ENCODE measurements around the gene GPHN. TPM values are rescaled to one million over a fixed set of nuclear protein-coding genes. Genes with fewer than 3 reads are reported as not detected.

GPHN gene
- total RNA-seq, 2 donors from 2014 or later: 13.5 to 18.7 TPM

- no peak overlapping the region for H3K27ac ChIP-seq
- no peak overlapping the region for H3K4me3 ChIP-seq
- H3K36me3 ChIP-seq: no peaks in the 10 kb centered on the region
- TF ChIP-seq POLR2AphosphoS5 (IDR thresholded peaks at IDR 0.05) (no peak), POLR2A (IDR thresholded peaks at IDR 0.05) (no peak), CTCF (IDR thresholded peaks at IDR 0.05) (no peak)
- no peak for DNase-seq (ENCODE audit: low spot score)
- intact Hi-C loops (cut with DNase I): no loop called here
- 97% methylated on average over 4 of the region's 4 CpGs for WGBS
- no peaks in the 10 kb centered on the region for H3K27me3 ChIP-seq (replicated peaks; ENCODE audit: insufficient read depth)
- no peaks in the 10 kb centered on the region for H3K9me3 ChIP-seq
- no peaks in the 10 kb centered on the region for H3K4me1 ChIP-seq (replicated peaks)
Measured at GRCh38 chr14:66857867-66858266, 349.9 kb downstream of the GPHN start.

GRCh38 chr14:66859063-66859671 lies 351.2 kb downstream of the GPHN start:
- Histone ChIP-seq H3K27ac (no peak overlapping the region), H3K9me3 (no peaks in the 10 kb centered on the region), H3K4me3 (no peak overlapping the region), H3K27me3 (replicated peaks; ENCODE audit: insufficient read depth) (no peaks in the 10 kb centered on the region), H3K36me3 (no peaks in the 10 kb centered on the region), H3K4me1 (replicated peaks) (no peaks in the 10 kb centered on the region)
- no peak for TF ChIP-seq CTCF (IDR thresholded peaks at IDR 0.05)
- no peak for TF ChIP-seq POLR2AphosphoS5 (IDR thresholded peaks at IDR 0.05)
- TF ChIP-seq POLR2A (IDR thresholded peaks at IDR 0.05): no peak
- DNase-seq (ENCODE audit: low spot score): no peak
- WGBS: 70% methylated on average over 5 of the region's 5 CpGs
- intact Hi-C loops (cut with DNase I): no loop called here

GRCh38 chr14:66881596-66881995 lies 373.6 kb downstream of the GPHN start:
- H3K27ac ChIP-seq: no peak overlapping the region
- TF ChIP-seq POLR2AphosphoS5 (IDR thresholded peaks at IDR 0.05): no peak
- TF ChIP-seq POLR2A (IDR thresholded peaks at IDR 0.05): no peak
- TF ChIP-seq CTCF (IDR thresholded peaks at IDR 0.05): no peak
- no peak for DNase-seq (ENCODE audit: low spot score)
- no peaks in the 10 kb centered on the region for H3K4me1 ChIP-seq (replicated peaks)
- no peak overlapping the region for H3K4me3 ChIP-seq
- intact Hi-C loops (cut with DNase I): no loop called here
- no peaks in the 10 kb centered on the region for H3K9me3 ChIP-seq
- H3K27me3 ChIP-seq (replicated peaks; ENCODE audit: insufficient read depth): no peaks in the 10 kb centered on the region
- no peaks in the 10 kb centered on the region for H3K36me3 ChIP-seq

- H3K4me3 ChIP-seq: no peak overlapping the region
- DNase-seq (ENCODE audit: low spot score): no peak
- H3K9me3 ChIP-seq: no peaks in the 10 kb centered on the region
- 28% methylated on average over 2 of the region's 2 CpGs for WGBS
- H3K4me1 ChIP-seq (replicated peaks): no peaks in the 10 kb centered on the region
- intact Hi-C loops (cut with DNase I): no loop called here
- H3K27ac ChIP-seq: no peak overlapping the region
- TF ChIP-seq POLR2AphosphoS5 (IDR thresholded peaks at IDR 0.05): no peak
- no peak for TF ChIP-seq POLR2A (IDR thresholded peaks at IDR 0.05)
- no peak for TF ChIP-seq CTCF (IDR thresholded peaks at IDR 0.05)
- H3K36me3 ChIP-seq: no peaks in the 10 kb centered on the region
- H3K27me3 ChIP-seq (replicated peaks; ENCODE audit: insufficient read depth): no peaks in the 10 kb centered on the region
Measured at GRCh38 chr14:66884149-66884548, 376.2 kb downstream of the GPHN start.

GRCh38 chr14:66900719-66901118 lies 392.8 kb downstream of the GPHN start:
- no peak overlapping the region for H3K27ac ChIP-seq
- no peak for DNase-seq (ENCODE audit: low spot score)
- no peak overlapping the region for H3K4me3 ChIP-seq
- H3K27me3 ChIP-seq (replicated peaks; ENCODE audit: insufficient read depth): no peaks in the 10 kb centered on the region
- intact Hi-C loops (cut with DNase I): no loop called here
- no peaks in the 10 kb centered on the region for H3K36me3 ChIP-seq
- TF ChIP-seq POLR2AphosphoS5 (IDR thresholded peaks at IDR 0.05) (no peak), CTCF (IDR thresholded peaks at IDR 0.05) (no peak), POLR2A (IDR thresholded peaks at IDR 0.05) (no peak)
- no peaks in the 10 kb centered on the region for H3K9me3 ChIP-seq
- H3K4me1 ChIP-seq (replicated peaks): no peaks in the 10 kb centered on the region
- 95% methylated on average over 2 of the region's 2 CpGs for WGBS

Measured in prostate gland (tissue), 2 donors.